ENCODE data around the gene GCN1. TPM values are rescaled to one million over a fixed set of nuclear protein-coding genes. Genes with fewer than 3 reads are reported as not detected.

The GCN1 gene, protein sequence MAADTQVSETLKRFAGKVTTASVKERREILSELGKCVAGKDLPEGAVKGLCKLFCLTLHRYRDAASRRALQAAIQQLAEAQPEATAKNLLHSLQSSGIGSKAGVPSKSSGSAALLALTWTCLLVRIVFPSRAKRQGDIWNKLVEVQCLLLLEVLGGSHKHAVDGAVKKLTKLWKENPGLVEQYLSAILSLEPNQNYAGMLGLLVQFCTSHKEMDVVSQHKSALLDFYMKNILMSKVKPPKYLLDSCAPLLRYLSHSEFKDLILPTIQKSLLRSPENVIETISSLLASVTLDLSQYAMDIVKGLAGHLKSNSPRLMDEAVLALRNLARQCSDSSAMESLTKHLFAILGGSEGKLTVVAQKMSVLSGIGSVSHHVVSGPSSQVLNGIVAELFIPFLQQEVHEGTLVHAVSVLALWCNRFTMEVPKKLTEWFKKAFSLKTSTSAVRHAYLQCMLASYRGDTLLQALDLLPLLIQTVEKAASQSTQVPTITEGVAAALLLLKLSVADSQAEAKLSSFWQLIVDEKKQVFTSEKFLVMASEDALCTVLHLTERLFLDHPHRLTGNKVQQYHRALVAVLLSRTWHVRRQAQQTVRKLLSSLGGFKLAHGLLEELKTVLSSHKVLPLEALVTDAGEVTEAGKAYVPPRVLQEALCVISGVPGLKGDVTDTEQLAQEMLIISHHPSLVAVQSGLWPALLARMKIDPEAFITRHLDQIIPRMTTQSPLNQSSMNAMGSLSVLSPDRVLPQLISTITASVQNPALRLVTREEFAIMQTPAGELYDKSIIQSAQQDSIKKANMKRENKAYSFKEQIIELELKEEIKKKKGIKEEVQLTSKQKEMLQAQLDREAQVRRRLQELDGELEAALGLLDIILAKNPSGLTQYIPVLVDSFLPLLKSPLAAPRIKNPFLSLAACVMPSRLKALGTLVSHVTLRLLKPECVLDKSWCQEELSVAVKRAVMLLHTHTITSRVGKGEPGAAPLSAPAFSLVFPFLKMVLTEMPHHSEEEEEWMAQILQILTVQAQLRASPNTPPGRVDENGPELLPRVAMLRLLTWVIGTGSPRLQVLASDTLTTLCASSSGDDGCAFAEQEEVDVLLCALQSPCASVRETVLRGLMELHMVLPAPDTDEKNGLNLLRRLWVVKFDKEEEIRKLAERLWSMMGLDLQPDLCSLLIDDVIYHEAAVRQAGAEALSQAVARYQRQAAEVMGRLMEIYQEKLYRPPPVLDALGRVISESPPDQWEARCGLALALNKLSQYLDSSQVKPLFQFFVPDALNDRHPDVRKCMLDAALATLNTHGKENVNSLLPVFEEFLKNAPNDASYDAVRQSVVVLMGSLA (N-terminal part only)
- total RNA-seq, result 77.2 TPM
- long read RNA-seq, full-length matches to known transcripts, result 1 of 64 reads
- long read RNA-seq, partial matches to known transcripts, result 48 of 64 reads
- long read RNA-seq, other reads (novel, unspliced or antisense), result 15 of 64 reads

- H3K27ac ChIP-seq, result peak within 1 kb of the TSS; percentile 94
- ATAC-seq, result peak; percentile 98
- peak within 1 kb of the TSS; percentile 99 for H3K4me3 ChIP-seq
- no peaks in the 10 kb centered on the region for H3K27me3 ChIP-seq
- peaks cover 45% of the 10 kb centered on the region for H3K36me3 ChIP-seq
- DNase-seq, result peak; percentile 94
- intact Hi-C loops (cut with DNase I), result no loop called here
- peaks cover 42% of the 10 kb centered on the region for H3K4me1 ChIP-seq
- TF ChIP-seq CTCF (IDR thresholded peaks at IDR 0.05), result no peak
- no peaks in the 10 kb centered on the region for H3K9me3 ChIP-seq
Observed at GRCh38 chr12:120194534-120195395, at the start of gene GCN1. GCN1 (minus strand) TSS chr12:120194715; CDS start chr12:120194697, 18 bp downstream.

DNA sequence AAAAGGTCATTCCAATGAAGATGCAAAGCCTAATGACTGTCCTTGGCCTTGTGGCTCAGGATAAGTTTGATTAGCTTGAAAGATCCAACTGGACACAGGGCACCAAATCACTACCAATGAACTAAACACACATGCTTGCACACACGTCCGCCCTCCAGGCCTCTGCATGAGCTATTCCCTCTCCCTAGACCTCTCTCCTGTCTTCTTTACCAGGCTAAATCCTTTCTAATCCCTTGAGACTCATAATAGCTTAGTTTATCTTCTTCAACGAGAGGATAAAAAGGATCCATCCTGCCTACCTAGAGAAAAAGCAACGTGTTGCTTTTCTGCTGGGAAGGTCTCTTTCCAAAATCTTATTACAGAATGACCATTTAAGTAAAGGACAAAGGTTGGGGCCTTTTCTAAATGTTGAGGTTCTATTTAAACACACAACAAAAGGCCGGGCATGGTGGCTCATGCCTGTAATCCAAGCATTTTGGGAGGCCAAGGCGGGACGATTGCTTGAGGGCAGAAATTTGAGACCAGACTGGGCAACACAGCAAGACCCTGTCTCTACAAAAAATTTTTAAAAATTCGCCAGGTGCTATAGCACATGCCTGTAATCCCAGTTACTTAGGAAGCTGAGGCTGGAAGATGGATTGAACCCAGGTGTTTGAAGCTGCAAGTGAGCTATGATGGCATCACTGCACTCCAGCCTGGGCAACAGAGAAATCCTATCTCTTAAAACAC is 48.6 kb upstream of the GCN1 start:
- DNase-seq (no peak), ATAC-seq (no peak)
- no peaks in the 10 kb centered on the region for H3K27me3 ChIP-seq
- intact Hi-C loops (cut with DNase I), result no loop called here
- no peak for TF ChIP-seq CTCF (IDR thresholded peaks at IDR 0.05)
- peak overlapping the region; percentile 31 for H3K27ac ChIP-seq
- H3K36me3 ChIP-seq, result no peaks in the 10 kb centered on the region
- peaks cover 66% of the 10 kb centered on the region for H3K4me1 ChIP-seq
- no peaks in the 10 kb centered on the region for H3K9me3 ChIP-seq
- H3K4me3 ChIP-seq, result no peak overlapping the region

DNA sequence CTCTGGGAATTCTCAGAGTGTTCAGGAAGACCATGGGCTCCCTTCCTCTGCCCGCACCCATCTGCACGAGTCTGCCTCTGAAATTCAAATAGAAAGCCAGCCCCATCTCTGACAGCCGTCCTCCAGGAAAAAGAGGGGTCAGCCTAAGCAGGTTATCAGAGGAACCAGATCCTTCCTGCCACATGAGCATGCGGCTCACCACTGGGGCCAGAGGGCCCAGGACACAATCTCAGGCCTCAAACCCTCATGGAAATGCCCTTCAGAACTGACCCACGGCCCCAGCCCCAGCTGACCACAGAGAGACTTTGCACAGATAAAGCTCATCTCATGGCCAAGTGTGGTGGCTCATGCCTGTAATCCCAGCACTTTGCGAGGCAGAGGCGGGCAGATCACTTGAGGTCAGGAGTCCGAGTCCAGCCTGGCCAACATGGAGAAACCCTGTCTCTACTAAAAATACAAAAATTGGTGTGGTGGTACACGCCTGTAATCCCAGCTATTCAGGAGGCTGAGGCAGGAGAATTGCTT is 47.8 kb upstream of the GCN1 start:
- DNase-seq (no peak), ATAC-seq (peak; percentile 47)
- Histone ChIP-seq H3K4me3 (no peak overlapping the region), H3K27ac (peak overlapping the region; percentile 31), H3K27me3 (no peaks in the 10 kb centered on the region), H3K36me3 (no peaks in the 10 kb centered on the region), H3K4me1 (peaks cover 66% of the 10 kb centered on the region), H3K9me3 (no peaks in the 10 kb centered on the region)
- TF ChIP-seq CTCF (IDR thresholded peaks at IDR 0.05), result no peak
- intact Hi-C loops (cut with DNase I), result no loop called here

DNA sequence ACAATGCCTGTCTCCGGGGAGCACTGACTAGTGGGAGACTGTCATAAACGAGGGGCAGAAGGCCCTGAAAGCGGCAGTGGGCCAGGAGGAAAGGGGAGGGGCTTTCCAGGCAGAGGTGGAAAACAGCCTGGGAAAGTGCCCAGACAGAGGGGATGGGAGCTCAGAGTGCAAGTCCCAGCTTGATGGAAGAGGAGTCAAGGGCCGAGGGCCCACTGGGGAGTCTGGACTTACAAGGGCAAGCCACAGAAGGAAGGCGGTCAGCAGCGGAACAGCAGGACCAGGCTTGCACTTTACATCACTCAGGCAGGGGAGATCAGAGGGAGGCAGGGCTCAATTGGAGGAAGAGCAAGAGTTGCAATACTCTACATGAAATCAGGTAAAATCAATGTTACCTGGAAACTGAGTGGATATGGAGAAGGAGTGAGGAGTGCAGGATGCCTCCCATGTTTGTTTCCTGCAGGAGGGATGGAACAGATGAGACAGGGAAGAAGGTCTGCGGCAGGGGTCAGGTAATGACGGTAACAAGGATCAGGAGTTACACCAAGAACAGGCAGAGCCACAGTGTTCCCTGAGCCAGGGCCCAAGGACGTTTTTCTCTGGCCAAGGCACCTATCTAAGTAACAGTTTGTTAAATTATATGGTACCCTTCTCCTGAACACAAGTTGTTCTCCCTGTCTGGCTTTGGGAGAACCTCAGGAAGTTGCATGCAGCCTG is 47.2 kb upstream of the GCN1 start:
- no peak for ATAC-seq
- Histone ChIP-seq H3K36me3 (no peaks in the 10 kb centered on the region), H3K27ac (peak overlapping the region; percentile 53), H3K9me3 (no peaks in the 10 kb centered on the region), H3K27me3 (no peaks in the 10 kb centered on the region), H3K4me3 (no peak overlapping the region), H3K4me1 (peaks cover 67% of the 10 kb centered on the region)
- no peak for DNase-seq
- intact Hi-C loops (cut with DNase I), result no loop called here
- no peak for TF ChIP-seq CTCF (IDR thresholded peaks at IDR 0.05)

Measured in upper lobe of right lung (tissue), 1 donor.